Uterus (tissue), 2 donors: ENCODE results near the gene MMD.

ENCODE experiments used
- CTCF ChIP-seq, 4 experiments: fragments of 200-600 bp in 2 of 4; fragments of 450-650 bp in 2 of 4; sonication (generic) in 2 of 4; IDR thresholded peaks; one replicate each; pipeline ENCODE4 v1.5.1; 2016 to 2019; ENCODE audit warnings: antibody characterized with exemption in 4 of 4, mild to moderate bottlenecking in 2 of 4, moderate library complexity in 1 of 4
- POLR2A ChIP-seq, 2 donors: fragments of 450-650 bp; IDR thresholded peaks; one replicate each; pipeline ENCODE4 v1.6.1; 2016; ENCODE audit warnings: antibody characterized with exemption in 2 of 2, mild to moderate bottlenecking in 1 of 2, moderate library complexity in 1 of 2

- no peak for TF ChIP-seq POLR2A (IDR thresholded peaks at IDR 0.05)
- TF ChIP-seq CTCF (IDR thresholded peaks at IDR 0.05), result no peak
Observed at GRCh38 chr17:55405600-55405999, 16.0 kb downstream of the MMD start.
